Skeletal muscle cell (primary cell): ENCODE data around the gene IGFBP6.

Experiments
- DNase-seq: peaks from one replicate; pipeline ENCODE4 v3.0.0-alpha.2; 2010; ENCODE audit warnings: low read depth
- H3K4me3 ChIP-seq: 2 replicates; pipeline ENCODE4 v1.5.1; 2011; ENCODE audit warnings: low read depth, mild to moderate bottlenecking, control low read depth, low read length, moderate library complexity

IGFBP6 gene

GRCh38 chr12:53058674-53059433 is 38.6 kb upstream of the IGFBP6 start:
- H3K4me3 ChIP-seq = no peak overlapping the region
- no peak for DNase-seq

DNA sequence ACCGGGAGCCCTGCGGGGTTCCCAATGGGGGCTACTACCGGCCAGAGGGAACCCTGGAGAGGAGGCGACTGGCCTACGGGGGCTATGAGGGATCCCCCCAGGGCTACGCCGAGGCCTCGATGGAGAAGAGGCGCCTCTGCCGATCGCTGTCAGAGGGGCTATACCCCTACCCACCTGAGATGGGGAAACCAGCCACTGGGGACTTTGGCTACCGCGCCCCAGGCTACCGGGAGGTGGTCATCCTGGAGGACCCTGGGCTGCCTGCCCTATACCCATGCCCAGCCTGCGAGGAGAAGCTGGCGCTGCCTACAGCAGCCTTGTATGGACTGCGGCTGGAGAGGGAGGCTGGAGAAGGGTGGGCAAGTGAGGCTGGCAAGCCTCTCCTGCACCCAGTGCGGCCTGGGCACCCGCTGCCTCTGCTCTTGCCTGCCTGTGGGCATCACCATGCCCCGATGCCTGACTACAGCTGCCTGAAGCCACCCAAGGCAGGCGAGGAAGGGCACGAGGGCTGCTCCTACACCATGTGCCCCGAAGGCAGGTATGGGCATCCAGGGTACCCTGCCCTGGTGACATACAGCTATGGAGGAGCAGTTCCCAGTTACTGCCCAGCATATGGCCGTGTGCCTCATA is 37.9 kb upstream of the IGFBP6 start:
- no peak for DNase-seq
- no peak overlapping the region for H3K4me3 ChIP-seq

GRCh38 chr12:53060064-53060720 is 37.3 kb upstream of the IGFBP6 start:
- no peak overlapping the region for H3K4me3 ChIP-seq
- no peak for DNase-seq

- DNase-seq = no peak
- no peak overlapping the region for H3K4me3 ChIP-seq
Measured at GRCh38 chr12:53060721-53061276, 36.7 kb upstream of the IGFBP6 start.

DNA sequence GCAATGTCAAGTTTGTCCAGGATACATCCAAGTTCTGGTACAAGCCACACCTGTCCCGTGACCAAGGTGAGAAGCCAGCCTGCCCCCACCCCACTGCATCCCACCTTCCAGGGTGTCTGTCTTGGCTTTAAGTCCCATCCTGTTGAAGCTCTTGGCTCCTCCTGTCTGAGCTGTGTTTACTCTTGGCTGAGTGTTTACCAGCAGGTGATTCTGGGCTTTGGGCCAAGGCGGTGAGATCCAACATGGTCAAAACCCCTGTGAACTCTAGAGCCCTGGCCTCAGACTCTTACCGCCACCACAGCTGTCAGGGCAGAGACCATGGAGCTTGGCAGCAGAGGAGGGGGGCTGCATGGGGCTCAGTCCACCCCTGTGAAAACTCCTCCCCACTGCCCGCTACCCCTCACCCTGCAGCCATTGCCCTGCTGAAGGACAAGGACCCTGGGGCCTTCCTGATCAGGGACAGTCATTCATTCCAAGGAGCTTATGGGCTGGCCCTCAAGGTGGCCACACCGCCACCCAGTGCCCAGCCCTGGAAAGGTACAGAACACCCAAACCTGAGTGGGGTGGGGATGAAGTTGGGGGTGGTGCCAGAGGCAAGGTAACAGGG is 36.0 kb upstream of the IGFBP6 start:
- H3K4me3 ChIP-seq = no peak overlapping the region
- no peak for DNase-seq

DNA sequence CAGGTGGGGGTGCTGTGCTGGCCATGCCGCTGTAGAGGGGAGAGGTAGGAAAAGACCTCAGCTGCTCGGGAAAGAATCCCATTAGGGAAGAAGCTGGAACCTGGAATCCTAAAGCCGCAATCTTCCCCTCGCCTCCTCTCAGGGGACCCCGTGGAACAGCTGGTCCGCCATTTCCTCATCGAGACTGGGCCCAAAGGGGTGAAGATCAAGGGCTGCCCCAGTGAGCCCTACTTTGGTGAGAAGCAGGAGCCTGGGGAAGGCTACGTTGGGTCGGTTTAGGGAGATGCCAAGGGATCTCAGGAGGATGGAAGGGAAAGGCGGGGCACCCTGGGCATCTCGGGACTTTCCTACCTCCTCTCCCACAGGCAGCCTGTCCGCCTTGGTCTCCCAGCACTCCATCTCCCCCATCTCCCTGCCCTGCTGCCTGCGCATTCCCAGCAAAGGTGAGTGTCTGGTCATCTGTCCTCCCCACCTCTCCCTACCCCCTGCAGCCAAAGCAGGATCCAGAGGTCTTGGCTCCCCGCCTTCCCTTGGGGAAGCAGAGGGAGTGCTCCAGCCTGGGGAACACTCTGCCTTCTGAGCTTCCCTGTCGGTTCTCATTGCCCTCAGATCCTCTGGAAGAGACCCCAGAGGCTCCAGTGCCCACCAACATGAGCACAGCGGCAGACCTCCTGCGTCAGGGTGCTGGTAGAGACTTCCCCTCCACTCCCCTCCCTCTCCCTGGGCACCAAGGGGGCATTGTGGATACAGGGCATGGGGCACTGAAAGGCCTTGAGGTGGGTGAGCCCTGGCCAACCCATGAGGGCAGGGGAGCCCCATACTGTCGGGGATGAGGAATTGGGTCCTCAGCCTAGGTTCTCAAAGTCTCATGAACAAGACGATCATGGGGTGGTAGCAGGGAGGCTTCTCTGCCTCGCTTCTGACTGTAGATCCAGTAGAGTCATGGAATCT is 35.2 kb upstream of the IGFBP6 start:
- no peak overlapping the region for H3K4me3 ChIP-seq
- DNase-seq = no peak

DNA sequence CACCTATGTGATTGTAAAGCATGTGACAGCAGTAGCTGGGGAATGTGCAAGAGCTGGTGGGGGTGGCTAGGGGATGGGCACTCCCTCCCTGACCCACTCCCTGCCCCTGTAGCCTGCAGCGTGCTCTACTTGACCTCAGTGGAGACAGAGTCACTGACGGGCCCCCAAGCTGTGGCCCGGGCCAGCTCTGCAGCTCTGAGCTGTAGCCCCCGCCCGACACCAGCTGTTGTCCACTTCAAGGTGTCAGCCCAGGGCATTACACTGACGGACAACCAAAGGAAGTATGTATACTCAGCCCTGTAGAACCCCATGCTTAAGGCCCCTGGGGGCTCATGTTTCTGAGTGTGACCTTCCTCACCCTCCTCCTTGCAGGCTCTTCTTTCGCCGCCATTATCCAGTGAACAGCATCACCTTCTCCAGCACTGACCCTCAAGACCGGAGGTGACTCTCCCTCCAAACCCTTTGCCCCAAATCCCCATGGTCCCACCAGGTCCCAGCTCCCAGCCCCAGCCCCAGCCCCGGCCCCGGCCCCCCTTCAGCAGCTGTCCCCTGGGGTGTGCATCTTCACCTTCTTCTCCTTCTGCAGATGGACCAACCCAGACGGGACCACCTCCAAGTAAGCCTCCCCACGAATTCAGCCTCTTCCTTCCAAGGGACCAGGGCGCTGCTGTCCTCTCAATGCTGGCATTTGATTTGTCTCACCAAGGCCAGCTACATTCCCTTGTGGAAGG is 34.3 kb upstream of the IGFBP6 start:
- DNase-seq = no peak
- H3K4me3 ChIP-seq = no peak overlapping the region

DNA sequence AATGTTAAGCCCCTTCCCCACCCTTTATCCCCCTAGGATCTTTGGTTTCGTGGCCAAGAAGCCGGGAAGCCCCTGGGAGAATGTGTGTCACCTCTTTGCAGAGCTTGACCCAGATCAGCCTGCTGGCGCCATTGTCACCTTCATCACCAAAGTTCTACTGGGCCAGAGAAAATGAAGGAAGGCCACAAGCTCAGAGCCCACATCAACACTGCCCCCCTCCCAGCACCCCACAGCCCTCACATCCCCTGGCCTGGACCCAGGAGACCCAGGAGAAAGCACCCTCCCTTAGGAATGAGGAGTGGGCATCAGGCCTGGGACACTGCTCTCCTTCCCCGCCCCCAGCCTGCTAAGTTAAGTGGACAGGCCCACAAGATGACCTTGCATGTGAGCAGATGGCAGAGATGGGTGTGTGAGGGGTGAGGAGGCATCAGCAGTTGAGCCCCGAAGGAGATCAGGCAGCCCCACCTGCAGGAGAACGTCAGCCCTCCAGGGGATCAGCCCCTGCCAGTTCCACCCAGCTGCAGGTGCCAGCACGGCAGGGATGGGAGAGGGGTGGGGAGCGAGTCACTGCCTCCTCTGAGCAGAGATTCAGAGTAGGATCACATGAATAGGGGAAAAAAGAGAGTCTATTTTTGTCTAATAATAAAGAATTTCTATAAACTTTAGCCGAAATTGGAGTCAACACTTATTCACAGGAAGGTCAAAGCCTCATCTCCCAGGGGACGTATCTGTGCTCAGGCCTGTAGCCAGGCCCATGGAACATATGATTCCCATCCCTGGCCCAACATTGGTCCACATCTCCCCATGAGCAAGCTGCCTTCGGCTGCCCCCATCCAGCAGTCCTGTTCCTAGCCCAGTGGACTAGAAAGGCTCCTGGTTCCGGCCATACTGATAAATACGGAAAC is 33.5 kb upstream of the IGFBP6 start:
- H3K4me3 ChIP-seq = no peak overlapping the region
- peak; percentile 91 for DNase-seq

DNA sequence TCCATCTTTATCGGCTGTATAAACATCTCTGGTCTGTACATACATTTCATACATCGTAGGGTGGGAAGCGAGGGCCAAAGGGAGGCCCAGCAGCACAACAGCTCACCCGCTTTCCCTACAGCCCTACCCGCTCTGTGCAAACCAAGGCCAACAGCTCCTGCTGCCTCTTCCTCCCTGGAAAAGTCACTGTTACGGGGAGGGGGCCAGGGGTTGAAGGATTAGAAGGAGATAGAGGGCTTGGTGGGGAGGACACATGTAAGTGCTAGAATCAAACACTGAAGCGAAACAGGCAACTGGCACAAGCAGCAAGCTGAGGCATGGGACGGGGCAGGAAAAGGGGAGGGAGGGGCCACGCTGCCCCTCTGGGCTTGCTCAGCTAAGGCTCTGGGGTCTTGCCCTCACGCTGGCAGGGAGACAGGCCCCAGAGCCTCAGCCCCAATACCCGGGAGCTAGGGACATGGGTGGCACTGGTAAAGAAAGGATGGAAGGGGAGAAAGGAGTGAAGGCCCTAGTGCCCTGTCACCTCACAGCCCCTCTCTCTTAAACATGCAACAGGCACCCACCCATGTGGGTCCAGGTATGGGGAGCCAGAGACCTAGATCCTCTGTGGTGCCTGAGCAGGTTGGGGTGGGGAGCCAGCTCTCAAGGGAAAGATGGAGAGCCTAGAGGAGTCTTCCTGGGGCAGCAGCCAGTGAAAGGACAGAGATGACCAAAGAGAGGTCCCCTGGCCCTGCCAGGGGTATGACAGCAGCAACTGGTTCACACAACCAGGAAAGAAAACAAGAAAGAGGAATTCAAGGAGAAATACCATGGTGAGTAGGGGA is 32.6 kb upstream of the IGFBP6 start:
- H3K4me3 ChIP-seq = no peak overlapping the region
- DNase-seq = no peak

GRCh38 chr12:53065470-53065869 is 32.0 kb upstream of the IGFBP6 start:
- DNase-seq = no peak
- H3K4me3 ChIP-seq = no peak overlapping the region

GRCh38 chr12:53065975-53066931 is 31.2 kb upstream of the IGFBP6 start:
- no peak overlapping the region for H3K4me3 ChIP-seq
- no peak for DNase-seq

DNA sequence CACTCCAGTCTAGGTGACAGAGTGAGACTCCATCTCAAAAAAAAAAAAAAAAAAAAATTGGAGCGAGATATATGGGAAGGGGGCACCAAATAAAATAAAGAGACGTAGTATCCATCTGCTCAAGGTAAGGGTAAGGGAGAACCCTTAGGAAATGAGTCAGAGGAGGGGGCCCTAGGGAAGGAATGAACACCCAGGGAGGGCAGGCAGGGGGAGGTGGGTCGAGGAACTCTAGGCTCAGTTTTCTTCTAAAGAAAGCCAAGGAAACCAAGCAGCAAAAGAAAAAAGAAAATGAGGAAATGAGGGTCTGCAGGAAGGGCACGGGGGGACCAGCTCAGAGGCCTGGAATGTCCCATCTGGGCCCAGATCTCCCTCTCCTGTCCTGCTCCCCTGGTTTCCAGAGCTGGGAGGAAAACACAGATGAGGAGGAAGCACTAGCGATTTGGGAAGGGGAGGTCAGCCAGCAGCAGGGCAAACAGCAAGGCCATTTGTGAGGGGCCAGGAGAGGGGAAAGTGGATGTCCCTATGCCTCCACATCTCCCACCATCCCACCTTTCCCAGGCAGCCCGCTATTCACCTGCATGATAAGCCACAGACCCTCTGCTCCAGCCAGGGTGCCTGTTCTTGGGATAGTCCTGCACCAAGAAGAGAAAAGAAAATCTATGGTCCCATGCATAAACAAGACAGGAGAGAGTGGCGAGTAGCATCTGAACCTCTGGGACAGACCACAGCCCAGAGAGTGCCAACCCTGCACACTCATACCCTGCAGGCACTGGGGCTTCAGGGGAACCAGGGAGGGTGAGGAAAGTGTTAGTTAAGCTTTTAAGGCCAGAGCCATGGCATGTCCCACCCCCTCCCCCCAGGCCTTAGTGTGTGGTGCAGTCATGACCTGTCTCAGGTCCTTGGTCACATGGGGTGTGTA is 30.1 kb upstream of the IGFBP6 start:
- no peak for DNase-seq
- no peak overlapping the region for H3K4me3 ChIP-seq

- no peak for DNase-seq
- H3K4me3 ChIP-seq = no peak overlapping the region
Measured at GRCh38 chr12:53067993-53068770, 29.3 kb upstream of the IGFBP6 start.
